ENCODE results near the gene RUNX1.
"Not testable (repeated sequence)": the region's sequence is repeated elsewhere in the genome, so short reads cannot be mapped to it uniquely, and the experiment has no call there.

RUNX1 gene

DNA sequence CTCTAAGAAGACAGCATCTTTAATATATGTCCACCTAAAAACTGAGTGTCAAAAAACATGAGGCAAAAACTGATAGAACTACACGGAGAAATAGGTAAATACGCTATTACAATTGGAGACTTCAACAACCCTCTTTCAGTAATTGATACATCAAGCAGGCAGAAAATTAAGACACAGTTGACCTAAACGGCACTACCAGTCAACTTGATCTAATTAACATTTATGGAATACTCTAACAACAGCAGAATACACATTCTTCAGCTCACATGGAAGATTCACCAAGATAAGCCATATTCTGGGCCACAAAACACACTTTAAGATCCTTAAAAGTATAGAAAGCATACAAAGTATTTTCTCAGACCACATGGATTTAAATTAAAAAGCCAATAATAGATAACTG, 242.7 kb downstream of the RUNX1 start:
- DNase-seq (ENCODE audit: low spot score): no peak

DNA sequence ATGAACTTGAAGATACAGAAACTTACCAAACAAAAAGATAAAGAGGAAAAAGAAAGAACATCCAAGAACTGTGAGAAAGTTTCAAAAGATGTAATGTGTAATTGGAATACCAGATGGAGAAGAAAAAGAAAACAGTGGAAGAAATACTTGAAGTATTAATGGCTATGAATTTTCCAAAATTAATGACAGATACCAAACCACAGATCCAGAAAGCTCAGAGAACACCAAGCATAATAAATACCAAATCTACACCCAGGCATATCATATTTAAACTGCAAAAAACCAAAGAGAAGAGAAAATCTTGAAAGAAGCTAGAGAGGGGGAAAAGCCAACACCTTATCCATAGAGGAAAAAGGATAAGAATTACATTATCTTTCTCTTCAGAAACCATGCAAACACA, 243.9 kb downstream of the RUNX1 start:
- no peak for DNase-seq (ENCODE audit: low spot score)

GRCh38 chr21:34804584-34804983, 244.5 kb downstream of the RUNX1 start:
- DNase-seq (ENCODE audit: low spot score): not testable (repeated sequence)

GRCh38 chr21:34803782-34804370, 245.2 kb downstream of the RUNX1 start:
- DNase-seq (ENCODE audit: low spot score): no peak

GRCh38 chr21:34802180-34802899, 246.8 kb downstream of the RUNX1 start:
- no peak for DNase-seq (ENCODE audit: low spot score)

DNA sequence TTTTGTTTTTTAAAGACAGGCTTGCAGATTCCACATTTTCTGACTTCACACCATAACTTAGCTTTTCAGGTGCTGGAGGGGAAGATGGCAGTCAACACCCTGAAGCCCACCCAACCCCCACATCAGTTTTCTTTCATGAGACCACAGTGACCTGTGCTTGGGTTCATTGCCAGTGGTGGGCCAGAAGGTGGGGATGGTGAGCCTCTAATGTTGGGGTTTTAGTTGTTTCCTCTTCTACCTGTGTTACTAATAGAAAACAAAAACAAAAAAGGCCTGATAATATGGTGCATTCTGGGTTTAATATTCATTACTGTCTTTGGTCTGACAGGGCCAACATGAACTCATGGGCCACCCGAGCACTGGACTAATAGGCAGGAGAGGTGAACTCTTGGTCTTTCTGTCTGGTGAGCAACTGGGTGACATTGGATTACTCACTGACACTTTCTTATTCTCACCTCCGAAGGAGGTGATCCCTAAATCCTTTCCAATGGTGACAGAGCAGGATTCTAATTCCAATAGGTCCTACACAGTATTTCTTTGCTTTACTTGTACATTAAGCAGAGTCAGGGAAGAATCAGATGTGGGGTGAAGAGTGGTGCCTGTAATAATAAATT, 247.5 kb downstream of the RUNX1 start:
- DNase-seq (ENCODE audit: low spot score): no peak

- no peak for DNase-seq (ENCODE audit: low spot score)
These were observed 248.1 kb downstream of the RUNX1 start for GRCh38 chr21:34800797-34801518.

GRCh38 chr21:34799092-34799491, 250.0 kb downstream of the RUNX1 start:
- no peak for DNase-seq (ENCODE audit: low spot score)

DNA sequence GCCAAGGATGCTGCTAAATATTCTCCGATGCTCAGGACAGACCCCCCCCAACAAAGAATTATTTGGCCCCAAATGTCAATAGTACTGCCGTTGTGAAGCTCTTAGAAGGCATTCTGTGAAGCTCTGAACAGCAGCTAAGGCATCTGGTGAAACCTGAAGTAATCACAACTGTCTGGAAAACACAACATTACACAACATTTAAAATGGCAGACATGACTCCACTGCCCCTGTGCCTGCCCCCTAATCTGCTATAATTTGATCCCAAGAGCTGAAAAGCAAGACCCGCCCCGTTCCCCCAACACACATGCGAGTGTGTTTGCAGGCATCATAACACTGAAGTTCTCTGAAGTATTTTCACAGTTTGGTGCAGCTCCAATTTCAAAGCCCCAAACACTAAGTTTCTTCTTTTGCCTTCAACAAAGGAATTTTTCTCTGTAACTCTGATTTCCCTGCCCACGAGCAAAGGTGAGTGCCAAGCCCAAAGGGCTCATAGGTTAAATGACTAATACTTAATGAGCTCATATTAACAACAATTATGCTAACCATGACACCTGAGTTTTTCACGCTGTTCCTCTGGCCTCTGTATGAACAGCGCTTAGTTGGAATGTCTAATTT, 251.1 kb downstream of the RUNX1 start:
- DNase-seq (ENCODE audit: low spot score): no peak

DNA sequence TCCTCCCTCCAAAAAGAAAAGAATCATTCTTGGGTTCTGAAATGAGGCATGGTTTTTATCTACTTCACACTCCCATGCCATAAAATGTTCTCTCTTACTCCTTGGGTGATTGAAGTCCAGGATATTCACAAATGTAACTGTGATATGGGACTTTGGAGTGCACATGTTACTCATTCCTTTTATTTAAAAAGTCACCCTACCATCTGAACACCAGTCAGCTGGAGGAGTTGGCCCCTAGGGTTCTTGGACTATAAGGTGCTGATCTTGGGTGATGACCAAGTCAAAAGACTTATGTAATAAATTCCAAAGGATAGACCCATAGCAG, 251.9 kb downstream of the RUNX1 start:
- DNase-seq (ENCODE audit: low spot score): no peak

- DNase-seq (ENCODE audit: low spot score): no peak
These were observed 252.4 kb downstream of the RUNX1 start for GRCh38 chr21:34796518-34797200.

GRCh38 chr21:34795548-34796180, 253.4 kb downstream of the RUNX1 start:
- no peak for DNase-seq (ENCODE audit: low spot score)

GRCh38 chr21:34795175-34795547, 253.9 kb downstream of the RUNX1 start:
- DNase-seq (ENCODE audit: low spot score): no peak

DNA sequence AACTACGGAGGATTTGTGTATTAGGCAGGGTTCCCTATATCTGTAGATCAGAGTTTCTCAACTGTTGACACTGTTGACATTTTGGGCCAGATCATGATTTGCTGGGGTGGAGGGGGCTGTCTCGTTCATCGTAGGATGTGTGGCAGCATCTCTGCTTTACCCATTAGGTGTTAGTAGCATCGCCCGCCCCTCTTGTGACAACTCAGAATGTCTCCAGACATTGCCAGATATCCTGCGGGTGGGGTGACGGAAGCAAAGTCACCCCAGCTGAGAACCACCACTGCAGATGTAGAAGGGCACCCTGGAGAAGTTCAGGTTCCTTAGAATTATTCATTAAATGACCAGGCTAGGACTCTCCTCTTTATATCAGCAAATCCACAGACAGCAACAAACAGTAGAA, 254.4 kb downstream of the RUNX1 start:
- DNase-seq (ENCODE audit: low spot score): no peak

DNA sequence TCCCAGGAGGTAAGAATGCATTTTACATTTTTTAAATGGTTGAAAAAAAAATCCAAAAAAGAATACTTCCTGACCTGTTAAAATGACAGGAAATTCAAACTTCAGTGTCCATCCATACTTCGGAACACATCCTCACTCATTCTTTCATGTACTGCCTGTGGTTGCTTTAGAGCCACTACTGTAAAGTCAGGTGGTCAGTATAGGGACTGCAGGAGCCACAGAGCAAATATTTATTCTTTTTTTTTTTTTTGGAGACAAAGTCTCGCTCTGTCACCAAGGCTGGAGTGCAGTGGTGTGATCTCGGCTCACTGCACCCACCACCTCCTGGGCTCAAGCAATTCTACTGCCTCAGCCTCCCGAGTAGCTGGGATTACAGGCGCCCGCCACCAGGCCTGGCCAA, 255.6 kb downstream of the RUNX1 start:
- DNase-seq (ENCODE audit: low spot score): no peak

DNA sequence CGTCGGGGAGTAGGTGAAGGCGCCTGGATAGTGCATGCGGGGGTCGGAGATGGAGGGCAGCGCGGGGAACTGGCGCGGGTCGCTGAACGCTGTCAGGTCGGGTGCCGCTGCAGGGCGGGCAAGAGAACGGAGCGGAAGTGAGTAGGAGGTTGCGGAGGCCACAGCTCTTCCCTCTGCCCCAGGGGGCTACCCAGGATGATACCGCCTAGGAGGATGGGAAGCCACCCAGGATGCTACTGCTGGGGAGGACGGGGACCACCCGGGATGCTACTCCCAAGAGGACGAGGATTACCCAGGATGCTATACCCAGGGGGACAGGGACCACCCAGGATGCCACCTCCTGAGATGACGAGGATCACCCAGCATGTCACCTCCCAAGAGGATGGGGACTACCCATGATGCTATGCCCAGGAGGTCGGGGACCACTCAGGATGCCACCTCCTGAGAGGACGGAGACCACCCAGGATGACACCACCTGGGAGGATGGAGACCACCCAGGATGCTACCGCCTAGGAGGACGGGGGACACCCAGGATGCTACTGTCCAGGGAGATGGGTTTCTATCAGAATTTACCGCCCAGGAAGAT, 256.5 kb downstream of the RUNX1 start:
- DNase-seq (ENCODE audit: low spot score): no peak

DNA sequence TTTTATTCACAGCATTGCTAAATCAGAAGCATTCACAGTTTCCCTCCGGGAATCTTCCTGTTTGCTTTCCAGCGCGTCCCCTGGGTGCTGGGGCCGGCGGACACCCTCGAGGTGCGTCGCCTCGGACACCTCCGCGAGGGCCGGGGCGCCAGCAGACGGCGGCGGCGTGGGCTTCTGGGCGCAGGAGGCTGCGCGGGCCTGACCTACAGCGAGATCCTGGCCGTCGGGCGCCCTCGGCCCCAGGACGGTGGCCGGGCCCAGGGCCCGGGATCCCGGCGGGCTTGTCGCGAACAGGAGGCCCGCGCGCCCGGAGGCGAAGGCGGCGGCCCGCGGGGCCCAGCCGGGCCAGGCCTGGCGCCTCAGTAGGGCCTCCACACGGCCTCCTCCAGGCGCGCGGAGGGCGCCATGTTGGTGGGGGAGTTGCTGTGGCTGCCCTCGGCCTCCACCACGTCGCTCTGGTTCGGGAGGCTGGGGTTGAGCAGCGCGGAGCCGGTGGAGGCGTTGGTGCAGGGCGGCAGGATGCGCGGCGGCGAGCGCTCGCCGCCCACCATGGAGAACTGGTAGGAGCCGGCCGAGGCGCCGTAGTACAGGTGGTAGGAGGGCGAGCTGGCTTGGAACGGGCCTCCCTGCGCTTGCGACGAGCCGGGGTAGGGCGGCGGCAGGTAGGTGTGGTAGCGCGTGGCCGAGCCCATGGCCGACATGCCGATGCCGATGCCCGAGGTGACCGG, 257.2 kb downstream of the RUNX1 start:
- no peak for DNase-seq (ENCODE audit: low spot score)

GRCh38 chr21:34790834-34791233, 258.3 kb downstream of the RUNX1 start:
- DNase-seq (ENCODE audit: low spot score): no peak

- DNase-seq (ENCODE audit: low spot score): no peak
These were observed 258.8 kb downstream of the RUNX1 start for GRCh38 chr21:34790341-34790740.

DNA sequence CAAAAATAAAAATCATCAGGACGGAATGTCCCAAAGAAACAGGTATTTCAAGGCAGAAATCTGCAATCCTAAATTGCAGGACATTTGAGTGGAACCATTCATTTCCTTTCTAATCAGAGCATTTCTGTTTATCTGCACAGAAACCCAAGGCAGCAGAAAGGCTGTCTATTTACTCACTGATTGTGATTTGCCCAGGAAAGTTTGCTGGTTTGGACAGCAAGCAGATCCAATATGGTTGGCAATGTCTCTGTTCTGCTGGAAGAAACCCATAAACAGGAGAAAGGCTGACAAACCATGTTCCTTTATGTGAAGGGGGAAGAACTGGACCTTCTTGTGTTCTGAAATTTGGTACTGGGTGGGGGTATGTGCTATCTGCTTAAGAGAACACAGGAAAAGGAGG, 260.2 kb downstream of the RUNX1 start:
- DNase-seq (ENCODE audit: low spot score): no peak

DNA sequence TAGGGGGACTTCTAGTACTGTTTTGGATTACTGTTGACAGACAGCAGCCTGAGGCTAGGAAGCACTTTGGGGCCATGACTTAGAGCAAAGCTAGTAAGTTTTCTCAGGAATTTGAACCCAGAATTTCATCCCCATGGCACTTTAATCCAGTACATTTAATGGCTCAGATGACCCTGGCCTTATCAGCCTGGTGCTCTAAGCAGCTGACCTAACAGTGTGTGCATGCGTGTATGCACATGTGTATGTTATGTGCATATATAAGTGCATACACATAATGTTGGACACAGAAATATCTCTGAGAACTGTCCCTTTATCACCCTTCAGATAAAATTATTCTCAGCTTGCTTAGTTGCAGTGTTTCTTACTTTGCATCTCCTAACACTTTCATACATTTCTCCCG, 265.3 kb downstream of the RUNX1 start:
- DNase-seq (ENCODE audit: low spot score): no peak

Data from D341Med (cell line).